ENCODE results near the gene CXCL8.

CXCL8 gene

DNA sequence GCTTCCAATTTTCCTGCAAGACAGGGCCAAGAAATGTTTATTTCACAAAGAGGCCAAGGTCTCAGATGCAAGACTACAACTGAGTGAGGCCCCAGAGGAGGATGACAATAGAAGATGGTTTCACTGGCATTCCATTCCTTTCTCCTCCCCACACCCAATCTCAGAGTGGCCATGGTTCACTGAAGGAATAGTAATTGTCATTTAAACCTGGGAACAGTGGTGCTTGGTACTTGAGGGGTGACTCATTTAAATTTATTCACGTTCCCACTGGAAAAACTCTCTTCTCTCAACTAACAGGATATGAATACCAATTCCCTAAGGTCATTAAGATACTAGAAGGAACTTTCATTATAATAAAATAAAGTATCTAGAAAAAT, 35.3 kb upstream of the CXCL8 start:
- no peaks in the 10 kb centered on the region for H3K27me3 ChIP-seq (ENCODE audit: control insufficient read depth, insufficient read depth, low read length)
- H3K27ac ChIP-seq (ENCODE audit: low read length), result peak overlapping the region; percentile 74
- no peaks in the 10 kb centered on the region; the same call in 1 of the 2 replicates for H3K4me1 ChIP-seq (ENCODE audit: control insufficient read depth, insufficient read depth, low read length)
- DNase-seq (ENCODE audit: low read depth, low spot score), result peak; percentile 54
- WGBS (ENCODE audit: insufficient coverage, insufficient read length), result no CpG with 5 or more reads among the region's 1 CpG
- H3K4me3 ChIP-seq (ENCODE audit: low read length), result no peak overlapping the region
- H3K9me3 ChIP-seq (ENCODE audit: control insufficient read depth, insufficient read depth, low read length), result no peaks in the 10 kb centered on the region
- H3K36me3 ChIP-seq (ENCODE audit: control insufficient read depth, insufficient read depth, low read length), result no peaks in the 10 kb centered on the region

DNA sequence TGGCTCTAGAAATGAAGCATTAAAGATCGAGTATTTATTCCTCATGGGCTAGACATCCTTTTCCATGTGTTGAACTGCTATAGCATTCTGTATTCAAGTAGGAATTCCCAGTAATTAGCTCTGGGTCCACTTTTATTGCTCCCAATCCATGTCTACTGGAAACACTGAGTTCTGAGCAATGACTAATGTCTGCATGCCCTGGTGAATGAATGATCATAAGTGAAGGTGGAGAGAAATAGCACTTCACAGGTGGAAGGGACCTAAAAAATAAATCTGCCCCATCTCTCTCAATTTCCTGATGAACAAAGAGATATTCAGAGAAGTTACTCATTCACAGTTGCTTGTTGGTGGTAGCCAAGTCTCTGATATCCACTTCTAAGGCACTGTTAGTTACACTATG, 34.6 kb upstream of the CXCL8 start:
- no CpG with 5 or more reads among the region's 1 CpG for WGBS (ENCODE audit: insufficient coverage, insufficient read length)
- H3K27me3 ChIP-seq (ENCODE audit: control insufficient read depth, insufficient read depth, low read length), result no peaks in the 10 kb centered on the region
- H3K9me3 ChIP-seq (ENCODE audit: control insufficient read depth, insufficient read depth, low read length), result no peaks in the 10 kb centered on the region
- DNase-seq (ENCODE audit: low read depth, low spot score), result no peak
- no peak overlapping the region for H3K4me3 ChIP-seq (ENCODE audit: low read length)
- H3K4me1 ChIP-seq (ENCODE audit: control insufficient read depth, insufficient read depth, low read length), result no peaks in the 10 kb centered on the region; the same call in 1 of the 2 replicates
- no peak overlapping the region for H3K27ac ChIP-seq (ENCODE audit: low read length)
- no peaks in the 10 kb centered on the region for H3K36me3 ChIP-seq (ENCODE audit: control insufficient read depth, insufficient read depth, low read length)

DNA sequence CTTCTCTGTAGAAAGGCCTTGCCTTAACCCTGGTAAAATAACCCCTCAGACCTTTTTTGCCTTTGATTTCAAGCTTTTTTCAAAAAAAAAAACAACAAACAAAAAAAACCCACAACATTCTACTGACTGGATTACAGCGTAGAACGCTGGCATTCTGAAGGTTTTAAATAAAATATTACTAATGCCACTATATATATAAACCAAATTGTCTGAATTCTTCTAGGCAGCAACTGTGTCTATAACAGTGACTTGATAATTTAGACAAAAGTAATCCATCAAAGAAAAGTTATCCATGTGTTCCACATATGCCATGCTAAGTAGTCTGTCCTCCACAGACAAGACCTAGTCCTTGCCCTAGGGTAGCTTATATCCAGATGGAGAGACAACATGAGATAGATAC, 33.6 kb upstream of the CXCL8 start:
- Histone ChIP-seq H3K4me1 (ENCODE audit: control insufficient read depth, insufficient read depth, low read length) (no peaks in the 10 kb centered on the region; the same call in 1 of the 2 replicates), H3K27ac (ENCODE audit: low read length) (no peak overlapping the region), H3K9me3 (ENCODE audit: control insufficient read depth, insufficient read depth, low read length) (no peaks in the 10 kb centered on the region), H3K4me3 (ENCODE audit: low read length) (no peak overlapping the region), H3K27me3 (ENCODE audit: control insufficient read depth, insufficient read depth, low read length) (no peaks in the 10 kb centered on the region), H3K36me3 (ENCODE audit: control insufficient read depth, insufficient read depth, low read length) (no peaks in the 10 kb centered on the region)
- WGBS (ENCODE audit: insufficient coverage, insufficient read length), result no CpG with 5 or more reads among the region's 2 CpGs
- DNase-seq (ENCODE audit: low read depth, low spot score), result no peak

DNA sequence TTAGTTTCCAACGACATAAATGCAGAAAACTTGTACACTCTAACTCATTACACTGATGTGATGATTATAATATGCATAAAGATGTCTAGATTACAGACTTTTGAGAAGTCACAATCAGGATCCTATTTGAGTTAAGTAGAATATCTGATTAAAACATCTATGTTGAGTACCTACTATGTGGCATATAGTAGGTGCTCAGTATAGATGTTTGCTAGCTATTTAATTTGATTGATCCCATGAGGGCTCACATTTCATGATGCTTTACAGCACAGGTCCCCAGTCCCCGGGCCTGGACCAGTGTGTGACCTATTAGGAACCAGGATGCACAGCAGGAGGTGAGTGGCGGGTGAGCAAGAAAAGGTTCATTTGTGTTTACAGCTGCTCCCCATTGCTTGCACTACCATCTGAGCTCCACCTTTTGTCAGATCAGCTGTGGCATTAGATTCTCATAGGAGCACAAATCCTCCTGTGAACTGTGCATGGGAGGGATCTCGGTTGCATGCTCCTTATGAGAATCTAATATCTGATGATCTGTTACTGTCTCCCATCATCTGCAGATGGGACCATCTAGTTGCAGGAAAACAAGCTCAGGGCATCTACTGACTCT, 33.0 kb upstream of the CXCL8 start:
- Histone ChIP-seq H3K27me3 (ENCODE audit: control insufficient read depth, insufficient read depth, low read length) (no peaks in the 10 kb centered on the region), H3K4me1 (ENCODE audit: control insufficient read depth, insufficient read depth, low read length) (no peaks in the 10 kb centered on the region; the same call in 1 of the 2 replicates), H3K4me3 (ENCODE audit: low read length) (no peak overlapping the region), H3K36me3 (ENCODE audit: control insufficient read depth, insufficient read depth, low read length) (no peaks in the 10 kb centered on the region), H3K9me3 (ENCODE audit: control insufficient read depth, insufficient read depth, low read length) (no peaks in the 10 kb centered on the region), H3K27ac (ENCODE audit: low read length) (no peak overlapping the region)
- WGBS (ENCODE audit: insufficient coverage, insufficient read length), result no CpG with 5 or more reads among the region's 4 CpGs
- DNase-seq (ENCODE audit: low read depth, low spot score), result no peak

DNA sequence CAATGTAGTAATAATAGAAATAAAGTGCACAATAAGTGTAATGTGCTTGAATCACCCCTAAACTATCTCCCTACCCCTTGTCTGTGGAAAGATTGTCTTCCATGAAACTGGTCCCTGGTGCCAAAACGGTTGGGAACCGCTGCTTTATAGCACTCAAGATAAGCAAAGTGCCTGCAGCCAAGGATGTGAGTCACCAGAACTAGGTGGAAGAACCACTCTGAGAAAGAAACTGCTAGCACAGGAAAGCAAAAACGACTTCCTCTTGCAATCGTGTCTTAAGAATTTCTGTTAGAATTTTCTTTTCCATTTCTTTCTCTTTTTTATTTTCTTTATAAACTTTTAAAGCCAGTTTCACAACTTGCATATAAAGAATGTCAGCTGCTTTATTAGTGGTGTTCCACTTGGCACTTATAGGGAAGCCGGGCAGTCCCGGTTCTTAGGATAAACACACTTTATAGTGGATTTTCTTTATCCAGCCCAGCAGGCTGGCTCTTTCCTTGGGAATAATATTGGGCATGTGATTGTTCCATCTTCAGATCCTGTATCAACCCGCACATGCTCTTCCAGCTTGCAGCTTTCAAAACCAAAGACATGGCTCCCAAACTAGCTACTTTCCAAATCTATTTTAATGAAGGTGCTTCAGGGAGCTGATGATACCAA, 32.3 kb upstream of the CXCL8 start:
- H3K36me3 ChIP-seq (ENCODE audit: control insufficient read depth, insufficient read depth, low read length), result no peaks in the 10 kb centered on the region
- H3K27me3 ChIP-seq (ENCODE audit: control insufficient read depth, insufficient read depth, low read length), result no peaks in the 10 kb centered on the region
- no peak for DNase-seq (ENCODE audit: low read depth, low spot score)
- WGBS (ENCODE audit: insufficient coverage, insufficient read length), result 100% methylated on average over 1 of the region's 7 CpGs
- no peaks in the 10 kb centered on the region; the same call in 1 of the 2 replicates for H3K4me1 ChIP-seq (ENCODE audit: control insufficient read depth, insufficient read depth, low read length)
- no peak overlapping the region for H3K4me3 ChIP-seq (ENCODE audit: low read length)
- no peak overlapping the region for H3K27ac ChIP-seq (ENCODE audit: low read length)
- no peaks in the 10 kb centered on the region for H3K9me3 ChIP-seq (ENCODE audit: control insufficient read depth, insufficient read depth, low read length)

DNA sequence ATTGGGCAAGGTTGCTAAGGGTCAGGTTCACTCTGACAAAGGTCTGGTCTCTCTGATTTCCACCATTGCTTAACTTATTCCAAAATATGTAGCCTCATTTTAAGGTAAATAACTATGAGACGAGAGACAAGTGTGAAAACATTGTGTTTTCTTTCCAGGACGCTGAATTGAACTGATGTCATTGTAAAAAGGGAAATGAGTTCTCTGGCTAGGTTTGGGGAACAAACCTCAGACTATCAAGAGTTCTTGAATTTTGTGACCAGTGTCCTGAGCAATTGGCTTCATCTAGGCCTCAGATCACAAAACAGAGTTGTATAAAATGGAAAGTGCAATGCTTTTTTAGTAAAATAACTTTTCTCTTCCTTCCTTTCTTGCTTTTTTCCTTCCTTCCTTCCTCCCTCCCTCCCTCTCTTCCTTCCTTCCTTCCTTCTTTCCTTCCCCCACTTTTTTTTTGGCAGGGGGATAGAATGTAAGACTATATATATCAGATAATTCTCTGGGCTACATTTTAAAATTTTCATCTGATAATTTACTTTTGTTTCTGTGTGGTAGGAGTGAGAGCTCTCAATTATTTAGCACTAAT, 30.8 kb upstream of the CXCL8 start:
- no peaks in the 10 kb centered on the region for H3K36me3 ChIP-seq (ENCODE audit: control insufficient read depth, insufficient read depth, low read length)
- no peaks in the 10 kb centered on the region for H3K27me3 ChIP-seq (ENCODE audit: control insufficient read depth, insufficient read depth, low read length)
- WGBS (ENCODE audit: insufficient coverage, insufficient read length), result no CpG with 5 or more reads among the region's 2 CpGs
- no peak for DNase-seq (ENCODE audit: low read depth, low spot score)
- no peaks in the 10 kb centered on the region; the same call in 1 of the 2 replicates for H3K4me1 ChIP-seq (ENCODE audit: control insufficient read depth, insufficient read depth, low read length)
- H3K27ac ChIP-seq (ENCODE audit: low read length), result no peak overlapping the region
- no peaks in the 10 kb centered on the region for H3K9me3 ChIP-seq (ENCODE audit: control insufficient read depth, insufficient read depth, low read length)
- no peak overlapping the region for H3K4me3 ChIP-seq (ENCODE audit: low read length)

DNA sequence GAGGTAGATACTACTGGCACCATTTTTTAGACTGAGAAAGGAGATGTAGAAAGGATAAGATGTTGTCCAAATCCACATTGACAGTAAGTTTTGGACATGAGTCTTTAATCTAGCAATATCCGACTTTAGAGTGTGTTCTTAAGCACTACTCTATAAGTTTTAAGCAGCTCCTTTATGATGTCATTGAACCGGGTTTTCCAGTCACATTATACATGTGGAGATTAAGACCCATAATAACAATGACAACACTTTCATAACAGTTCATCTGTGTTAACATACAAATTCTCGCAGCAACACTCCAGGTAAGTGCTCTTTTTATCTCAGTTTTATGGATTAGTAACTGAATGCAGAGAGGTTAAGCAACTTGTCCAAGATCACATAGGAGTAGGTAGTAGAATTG, 30.3 kb upstream of the CXCL8 start:
- no peak overlapping the region for H3K27ac ChIP-seq (ENCODE audit: low read length)
- no CpG with 5 or more reads among the region's 3 CpGs for WGBS (ENCODE audit: insufficient coverage, insufficient read length)
- H3K4me3 ChIP-seq (ENCODE audit: low read length), result no peak overlapping the region

DNA sequence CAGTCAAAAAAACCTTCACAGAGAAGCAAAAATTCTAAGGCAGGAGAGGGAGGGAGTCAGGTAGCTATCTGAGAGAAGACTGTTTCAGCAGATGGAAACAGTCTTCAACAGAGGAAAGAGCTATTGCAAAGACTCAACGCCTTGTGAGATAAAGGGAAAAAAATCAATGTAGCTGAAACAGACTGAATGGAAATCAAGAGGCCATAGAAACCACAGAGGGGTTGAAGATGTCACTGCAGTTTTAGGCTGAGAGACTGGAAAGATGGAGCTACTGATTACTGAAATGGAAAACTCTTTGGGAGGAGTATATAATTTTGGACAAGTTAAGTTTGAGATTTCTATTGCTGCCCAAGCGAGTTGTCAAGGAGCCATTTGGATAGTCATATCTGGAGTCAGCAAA, 28.4 kb upstream of the CXCL8 start:
- H3K4me1 ChIP-seq (ENCODE audit: control insufficient read depth, insufficient read depth, low read length), result no peaks in the 10 kb centered on the region
- no peak overlapping the region for H3K27ac ChIP-seq (ENCODE audit: low read length)
- no CpG with 5 or more reads among the region's 2 CpGs for WGBS (ENCODE audit: insufficient coverage, insufficient read length)

More for the DNA sequence above, 30.3 kb upstream of the CXCL8 start:
- Histone ChIP-seq H3K36me3 (ENCODE audit: control insufficient read depth, insufficient read depth, low read length) (no peaks in the 10 kb centered on the region), H3K4me1 (ENCODE audit: control insufficient read depth, insufficient read depth, low read length) (no peaks in the 10 kb centered on the region; the same call in 1 of the 2 replicates), H3K27me3 (ENCODE audit: control insufficient read depth, insufficient read depth, low read length) (no peaks in the 10 kb centered on the region), H3K9me3 (ENCODE audit: control insufficient read depth, insufficient read depth, low read length) (no peaks in the 10 kb centered on the region)
- no peak for DNase-seq (ENCODE audit: low read depth, low spot score)

DNA sequence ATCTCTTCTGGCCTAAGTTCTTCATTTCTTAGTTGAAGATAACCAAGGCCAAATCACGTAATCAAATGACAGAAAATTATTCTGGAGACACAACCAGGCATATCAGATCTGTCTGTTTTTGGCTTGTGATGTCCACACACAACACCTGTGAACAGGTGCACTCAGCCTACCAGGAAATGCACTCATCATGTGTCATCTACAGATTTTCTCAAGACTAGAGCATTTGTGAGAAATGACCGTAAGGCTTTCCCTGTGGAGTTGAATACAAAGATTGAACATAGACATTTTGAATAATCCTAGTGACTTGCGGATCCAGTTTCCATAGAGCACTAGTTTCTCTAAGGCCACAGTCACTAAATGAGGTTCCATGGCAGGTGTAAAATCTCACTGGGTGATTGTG, 26.7 kb upstream of the CXCL8 start:
- WGBS (ENCODE audit: insufficient coverage, insufficient read length), result no CpG with 5 or more reads among the region's 3 CpGs
- Histone ChIP-seq H3K36me3 (ENCODE audit: control insufficient read depth, insufficient read depth, low read length) (no peaks in the 10 kb centered on the region), H3K4me3 (ENCODE audit: low read length) (no peak overlapping the region), H3K9me3 (ENCODE audit: control insufficient read depth, insufficient read depth, low read length) (no peaks in the 10 kb centered on the region), H3K27me3 (ENCODE audit: control insufficient read depth, insufficient read depth, low read length) (no peaks in the 10 kb centered on the region), H3K27ac (ENCODE audit: low read length) (no peak overlapping the region), H3K4me1 (ENCODE audit: control insufficient read depth, insufficient read depth, low read length) (no peaks in the 10 kb centered on the region)
- no peak for DNase-seq (ENCODE audit: low read depth, low spot score)

More for the DNA sequence above, 28.4 kb upstream of the CXCL8 start:
- Histone ChIP-seq H3K36me3 (ENCODE audit: control insufficient read depth, insufficient read depth, low read length) (no peaks in the 10 kb centered on the region), H3K9me3 (ENCODE audit: control insufficient read depth, insufficient read depth, low read length) (no peaks in the 10 kb centered on the region), H3K4me3 (ENCODE audit: low read length) (no peak overlapping the region), H3K27me3 (ENCODE audit: control insufficient read depth, insufficient read depth, low read length) (no peaks in the 10 kb centered on the region)
- no peak for DNase-seq (ENCODE audit: low read depth, low spot score)

DNA sequence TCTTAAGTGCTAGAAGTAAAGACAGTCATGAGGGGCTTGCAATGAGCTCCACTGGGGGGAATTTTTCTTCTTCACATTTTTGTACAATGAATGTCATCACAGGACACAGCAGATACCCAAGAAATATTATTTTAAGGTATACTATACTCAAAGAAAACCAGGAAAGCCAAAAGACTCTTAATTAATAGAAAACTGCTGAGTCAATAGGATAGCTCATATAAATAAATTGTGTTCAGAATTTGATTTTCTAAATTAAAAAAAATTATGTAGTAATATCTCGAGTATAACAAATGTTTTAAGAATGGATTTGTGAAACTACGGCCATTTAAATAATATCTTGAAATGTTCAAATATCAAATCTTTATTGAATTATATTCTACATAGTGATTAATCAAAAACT, 25.7 kb upstream of the CXCL8 start:
- H3K27ac ChIP-seq (ENCODE audit: low read length), result no peak overlapping the region
- H3K36me3 ChIP-seq (ENCODE audit: control insufficient read depth, insufficient read depth, low read length), result no peaks in the 10 kb centered on the region
- H3K4me3 ChIP-seq (ENCODE audit: low read length), result no peak overlapping the region
- no peak for DNase-seq (ENCODE audit: low read depth, low spot score)
- H3K9me3 ChIP-seq (ENCODE audit: control insufficient read depth, insufficient read depth, low read length), result no peaks in the 10 kb centered on the region
- no peaks in the 10 kb centered on the region for H3K4me1 ChIP-seq (ENCODE audit: control insufficient read depth, insufficient read depth, low read length)
- H3K27me3 ChIP-seq (ENCODE audit: control insufficient read depth, insufficient read depth, low read length), result no peaks in the 10 kb centered on the region
- WGBS (ENCODE audit: insufficient coverage, insufficient read length), result no CpG with 5 or more reads among the region's 2 CpGs

Data from iPS DF 6.9 (cell line).